Natural killer cell treated with Interleukin-12 subunit alpha and Interleukin-12 subunit beta and Interleukin-15 and Interleukin-18, amount 100 ng/mL, for 72 hours (primary cell): ENCODE data around the gene NRDE2. TPM values are rescaled to one million over a fixed set of nuclear protein-coding genes. Genes with fewer than 3 reads are reported as not detected.

Experiments
- total RNA-seq, 2 donors: library from RNA; stranded (reverse); gene quantifications; one replicate each; pipeline ENCODE4 v1.2.3, GENCODE V29; 2022

Gene NRDE2
- total RNA-seq, 2 donors from 2014 or later: 20.2 to 49.6 TPM

Other genes with a start within 250 kb of the NRDE2 start
- 100 to 1,000 TPM; 142 to 145 TPM for gene PSMC1, start 75.4 kb downstream of the NRDE2 start, total RNA-seq
- gene CALM1, start 65.1 kb upstream of the NRDE2 start, total RNA-seq: 100 to 1,000 TPM; 521 to 669 TPM